Suprapubic skin (tissue), 4 donors: Measurements from ENCODE around the gene IL4I1. TPM values are rescaled to one million over a fixed set of nuclear protein-coding genes. Genes with fewer than 3 reads are reported as not detected.

ENCODE experiments used
- DNase-seq, 2 donors: peaks; one replicate each; pipeline ENCODE4 v3.0.0-alpha.2; 2019; ENCODE audit warnings: low spot score in 2 of 2
- H3K27ac ChIP-seq: fragments of 200-600 bp; sonication (generic); one replicate; pipeline ENCODE4 v1.5.1; 2019
- H3K27me3 ChIP-seq: fragments of 200-600 bp; sonication (generic); one replicate; pipeline ENCODE4 v1.5.1; 2019
- H3K36me3 ChIP-seq: fragments of 200-600 bp; sonication (generic); one replicate; pipeline ENCODE4 v1.5.1; 2019
- H3K4me1 ChIP-seq: fragments of 200-600 bp; sonication (generic); one replicate; pipeline ENCODE4 v1.5.1; 2019
- H3K4me3 ChIP-seq: fragments of 200-600 bp; sonication (generic); one replicate; pipeline ENCODE4 v1.5.1; 2019; ENCODE audit warnings: mild to moderate bottlenecking
- H3K9me3 ChIP-seq: fragments of 200-600 bp; sonication (generic); one replicate; pipeline ENCODE4 v1.5.1; 2019
- EP300 ChIP-seq: sonication (generic); formaldehyde crosslinking; IDR thresholded peaks from one replicate; pipeline ENCODE4 v1.6.1; 2017; ENCODE audit warnings: antibody characterized with exemption
- POLR2A ChIP-seq, 2 donors: fragments of 450-650 bp; IDR thresholded peaks; one replicate each; pipeline ENCODE4 v1.6.1; 2017; ENCODE audit warnings: antibody characterized with exemption in 2 of 2, mild to moderate bottlenecking in 2 of 2, moderate library complexity in 2 of 2
- POLR2AphosphoS5 ChIP-seq, 3 donors: sonication (generic); formaldehyde crosslinking; IDR thresholded peaks; one replicate each; pipeline ENCODE4 v1.6.1; 2017; ENCODE audit warnings: antibody characterized with exemption in 3 of 3
- WGBS: methylation state at CpG from one replicate; pipeline ENCODE4 v1.1.5; 2018; 5-methylcytosine and 5-hydroxymethylcytosine counted together
- total RNA-seq, 4 donors: library from RNA; depleted of rRNA; stranded (reverse); fragments of >200 nt; gene quantifications; one replicate each; pipeline ENCODE4 v1.1.0, GENCODE V29; 2016
- TF ChIP-seq, protein P1 (sequence below), 2 donors: fragments of 200-600 bp in 1 of 2; fragments of 450-650 bp in 1 of 2; sonication (generic) in 1 of 2; IDR thresholded peaks; one replicate each; pipeline ENCODE4 v1.5.1; 2016 to 2019; ENCODE audit warnings: antibody characterized with exemption in 2 of 2, mild to moderate bottlenecking in 1 of 2, moderate library complexity in 1 of 2

Gene IL4I1
- total RNA-seq, 4 donors from 2014 or later = 0.89 TPM; not detected in 3

DNA sequence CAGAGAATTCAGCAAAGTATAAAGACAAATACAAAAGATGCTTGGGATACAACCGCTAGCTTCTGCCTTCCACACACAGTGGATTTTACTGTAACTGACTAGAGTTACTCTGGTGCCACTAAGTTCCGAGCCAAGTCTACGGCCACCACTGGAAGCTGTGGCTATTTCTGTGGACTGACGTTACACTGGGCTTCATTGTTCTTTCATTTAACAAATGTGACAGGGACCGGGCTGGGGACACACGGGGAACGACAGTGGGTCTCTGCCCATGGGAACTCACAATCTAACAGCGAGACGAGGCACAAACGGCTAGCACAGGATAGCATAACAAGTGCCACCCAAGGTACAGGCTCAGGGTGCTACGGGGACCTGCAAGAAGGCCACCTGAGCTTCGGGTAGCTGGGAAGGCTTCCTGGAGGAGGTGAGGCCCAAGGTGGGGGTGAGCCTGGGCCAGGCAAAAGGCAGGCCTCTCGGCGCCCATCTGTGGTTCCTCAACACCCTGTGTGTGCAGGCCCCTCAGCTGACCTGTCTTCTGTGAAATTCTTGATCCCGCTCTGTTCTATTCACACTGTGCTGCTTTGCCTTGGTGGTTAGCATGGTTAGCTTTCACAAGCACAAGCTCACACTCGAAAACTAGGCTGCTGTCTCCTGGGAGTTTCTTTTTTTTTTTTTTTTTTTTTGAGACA, 10.3 kb upstream of the IL4I1 start:
- DNase-seq = no peak
- TF ChIP-seq EP300 (no peak), POLR2AphosphoS5 (IDR thresholded peaks at IDR 0.05) (no peak)
- TF ChIP-seq, protein P1, sequence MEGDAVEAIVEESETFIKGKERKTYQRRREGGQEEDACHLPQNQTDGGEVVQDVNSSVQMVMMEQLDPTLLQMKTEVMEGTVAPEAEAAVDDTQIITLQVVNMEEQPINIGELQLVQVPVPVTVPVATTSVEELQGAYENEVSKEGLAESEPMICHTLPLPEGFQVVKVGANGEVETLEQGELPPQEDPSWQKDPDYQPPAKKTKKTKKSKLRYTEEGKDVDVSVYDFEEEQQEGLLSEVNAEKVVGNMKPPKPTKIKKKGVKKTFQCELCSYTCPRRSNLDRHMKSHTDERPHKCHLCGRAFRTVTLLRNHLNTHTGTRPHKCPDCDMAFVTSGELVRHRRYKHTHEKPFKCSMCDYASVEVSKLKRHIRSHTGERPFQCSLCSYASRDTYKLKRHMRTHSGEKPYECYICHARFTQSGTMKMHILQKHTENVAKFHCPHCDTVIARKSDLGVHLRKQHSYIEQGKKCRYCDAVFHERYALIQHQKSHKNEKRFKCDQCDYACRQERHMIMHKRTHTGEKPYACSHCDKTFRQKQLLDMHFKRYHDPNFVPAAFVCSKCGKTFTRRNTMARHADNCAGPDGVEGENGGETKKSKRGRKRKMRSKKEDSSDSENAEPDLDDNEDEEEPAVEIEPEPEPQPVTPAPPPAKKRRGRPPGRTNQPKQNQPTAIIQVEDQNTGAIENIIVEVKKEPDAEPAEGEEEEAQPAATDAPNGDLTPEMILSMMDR (IDR thresholded peaks at IDR 0.05) = no peak
- Histone ChIP-seq H3K36me3 (peaks cover 34% of the 10 kb centered on the region), H3K27ac (no peak overlapping the region), H3K27me3 (no peaks in the 10 kb centered on the region), H3K9me3 (no peaks in the 10 kb centered on the region), H3K4me1 (no peaks in the 10 kb centered on the region), H3K4me3 (no peak overlapping the region)
- WGBS = 95% methylated on average over 16 of the region's 16 CpGs

DNA sequence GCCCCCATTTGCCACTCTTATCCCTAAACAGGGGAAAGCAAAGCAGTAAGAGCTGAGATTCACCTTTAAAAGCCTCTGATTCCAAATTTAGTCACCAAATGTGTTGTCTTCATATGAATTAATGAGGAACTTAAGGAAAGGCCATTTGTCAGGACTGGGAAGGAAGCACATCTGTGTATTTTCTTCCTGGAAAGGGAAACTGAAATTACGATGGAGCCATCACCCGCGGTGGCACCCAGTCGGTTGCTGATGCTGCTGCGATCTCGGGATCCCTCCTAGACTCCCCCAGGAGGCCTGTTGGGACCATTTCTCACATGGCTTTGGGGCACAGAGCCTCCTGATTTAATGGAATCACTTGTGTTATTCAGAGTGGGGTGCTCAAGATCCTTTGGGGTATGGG, 7.4 kb upstream of the IL4I1 start:
- Histone ChIP-seq H3K4me3 (no peak overlapping the region), H3K27ac (no peak overlapping the region), H3K36me3 (peaks cover 27% of the 10 kb centered on the region), H3K4me1 (no peaks in the 10 kb centered on the region), H3K9me3 (no peaks in the 10 kb centered on the region), H3K27me3 (no peaks in the 10 kb centered on the region)
- TF ChIP-seq, protein P1 (IDR thresholded peaks at IDR 0.05) = no peak
- TF ChIP-seq POLR2AphosphoS5 (IDR thresholded peaks at IDR 0.05) (no peak), EP300 (no peak), POLR2A (IDR thresholded peaks at IDR 0.05) (no peak)
- WGBS = 70% methylated on average over 6 of the region's 6 CpGs
- DNase-seq = no peak

DNA sequence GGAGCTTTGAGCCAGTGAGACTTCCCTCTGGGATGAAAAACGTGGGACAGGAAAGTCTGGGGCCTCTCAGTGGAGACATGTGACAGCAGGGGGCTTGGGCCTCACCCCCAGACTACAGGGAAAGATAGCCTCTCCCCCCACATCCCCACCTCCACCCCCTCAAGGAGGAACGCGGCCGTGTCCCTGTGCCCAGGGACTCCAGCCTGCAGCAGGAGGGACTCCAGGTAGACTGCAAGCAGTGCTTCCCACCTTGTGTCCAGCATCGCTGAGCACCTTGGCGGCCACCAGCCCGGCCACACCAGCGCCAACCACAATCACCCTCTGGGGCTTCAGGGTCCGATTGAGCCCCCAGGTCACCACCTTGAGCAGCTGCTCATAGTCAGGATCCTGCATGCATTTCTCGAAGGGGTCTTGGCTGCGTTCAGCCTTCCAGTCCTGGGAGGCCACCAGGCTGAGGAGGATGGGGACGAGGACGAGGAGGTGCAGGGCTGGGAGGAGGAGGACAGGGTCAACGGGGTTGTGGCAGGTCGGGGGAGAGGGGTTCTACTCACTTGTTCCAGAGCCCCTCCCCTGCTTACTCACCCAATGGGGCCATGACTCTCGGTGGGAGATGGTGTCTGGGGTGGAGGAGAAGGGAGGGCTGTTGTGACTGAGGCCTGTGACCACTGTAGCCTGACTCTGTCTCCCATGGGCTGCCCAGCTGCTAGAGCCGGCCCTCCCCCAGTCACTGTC, 955 bp downstream of the IL4I1 start:
- TF ChIP-seq EP300 = no peak
- TF ChIP-seq POLR2A (IDR thresholded peaks at IDR 0.05) = no peak
- TF ChIP-seq POLR2AphosphoS5 (IDR thresholded peaks at IDR 0.05) = no peak
- TF ChIP-seq, protein P1 (IDR thresholded peaks at IDR 0.05) = no peak
- Histone ChIP-seq H3K36me3 (no peaks in the 10 kb centered on the region), H3K4me1 (peaks cover 23% of the 10 kb centered on the region), H3K9me3 (no peaks in the 10 kb centered on the region), H3K27ac (no peak overlapping the region), H3K27me3 (no peaks in the 10 kb centered on the region), H3K4me3 (no peak overlapping the region)
- WGBS = 62% methylated on average over 7 of the region's 17 CpGs
- no peak for DNase-seq

DNA sequence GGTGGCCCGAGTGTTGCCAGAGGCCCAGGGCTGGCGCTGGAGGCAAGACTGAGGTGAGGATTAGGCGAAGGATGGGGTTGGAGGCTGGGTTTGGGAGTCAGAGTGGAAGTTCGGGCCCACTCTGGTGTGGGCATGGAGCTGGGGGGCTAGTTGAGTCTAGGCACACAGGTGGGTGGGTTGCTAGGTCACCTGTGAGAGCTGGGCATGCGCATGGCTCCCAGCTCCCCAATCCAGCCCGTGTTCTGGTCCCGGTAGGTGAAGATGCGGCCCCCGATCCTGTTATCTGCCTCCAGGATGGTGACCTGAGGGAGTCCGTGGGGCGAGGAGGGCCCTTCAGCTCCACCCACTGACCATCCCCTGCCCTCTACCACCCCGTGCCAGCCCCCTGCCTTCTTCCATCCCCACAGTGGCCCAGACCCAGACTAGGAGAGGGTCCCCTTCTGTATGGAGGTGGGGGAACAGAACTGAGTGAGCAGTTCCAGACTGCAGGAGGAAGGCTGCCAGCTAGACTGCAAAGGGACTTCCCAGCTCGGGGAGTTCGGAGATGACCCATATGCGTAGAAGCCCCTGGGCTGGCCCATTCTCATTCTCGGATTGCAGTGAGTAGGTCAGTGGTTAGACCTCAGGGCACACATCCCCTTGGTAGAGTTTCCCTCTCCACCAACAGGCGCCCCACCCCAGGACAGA, 1.7 kb downstream of the IL4I1 start:
- no peaks in the 10 kb centered on the region for H3K36me3 ChIP-seq
- no peak for TF ChIP-seq EP300
- no peak for TF ChIP-seq POLR2A (IDR thresholded peaks at IDR 0.05)
- no peak for TF ChIP-seq POLR2AphosphoS5 (IDR thresholded peaks at IDR 0.05)
- TF ChIP-seq, protein P1 (IDR thresholded peaks at IDR 0.05) = no peak
- WGBS = 80% methylated on average over 12 of the region's 17 CpGs
- H3K4me3 ChIP-seq = no peak overlapping the region
- no peak for DNase-seq
- no peak overlapping the region for H3K27ac ChIP-seq
- H3K27me3 ChIP-seq = no peaks in the 10 kb centered on the region
- peaks cover 30% of the 10 kb centered on the region for H3K4me1 ChIP-seq
- H3K9me3 ChIP-seq = no peaks in the 10 kb centered on the region
